ENCODE measurements around the gene AP2S1.
A peak's percentile ranks its signal among the peaks of the same experiment; 100 is the strongest.
"Not testable (repeated sequence)": the region's sequence is repeated elsewhere in the genome, so short reads cannot be mapped to it uniquely, and the experiment has no call there.

The AP2S1 gene

DNA sequence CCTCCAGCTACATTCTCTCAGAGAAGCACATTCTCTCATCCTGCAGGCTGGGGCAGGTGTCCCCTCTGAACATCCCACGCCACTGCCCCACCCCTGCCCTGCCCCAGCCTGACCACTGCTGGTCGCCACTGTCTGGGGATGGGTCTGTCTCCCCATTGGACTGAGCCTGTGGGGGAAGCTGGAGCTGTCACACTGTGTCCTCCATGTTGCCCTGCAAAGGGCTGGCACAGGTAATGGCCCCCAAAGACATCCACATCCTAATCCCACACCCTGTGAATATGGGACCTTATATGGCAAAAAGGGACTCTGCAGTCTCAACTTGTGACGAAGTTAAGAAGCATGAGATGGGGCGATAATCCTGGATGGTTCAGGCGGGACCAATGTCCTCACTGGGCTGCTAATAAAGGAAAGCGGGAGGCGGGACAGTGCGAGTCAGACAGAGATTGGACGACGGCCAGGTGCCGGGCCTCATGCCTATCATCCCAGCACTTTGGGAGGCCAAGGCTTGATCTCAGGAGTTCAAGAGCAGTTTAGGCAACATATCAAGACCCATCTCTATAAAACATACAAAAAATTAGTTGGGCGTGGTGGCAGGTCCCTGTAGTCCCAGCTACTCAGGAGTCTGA, 9.1 kb downstream of the AP2S1 start:
- DNase-seq (ENCODE audit: low spot score), result peak; percentile 57

DNA sequence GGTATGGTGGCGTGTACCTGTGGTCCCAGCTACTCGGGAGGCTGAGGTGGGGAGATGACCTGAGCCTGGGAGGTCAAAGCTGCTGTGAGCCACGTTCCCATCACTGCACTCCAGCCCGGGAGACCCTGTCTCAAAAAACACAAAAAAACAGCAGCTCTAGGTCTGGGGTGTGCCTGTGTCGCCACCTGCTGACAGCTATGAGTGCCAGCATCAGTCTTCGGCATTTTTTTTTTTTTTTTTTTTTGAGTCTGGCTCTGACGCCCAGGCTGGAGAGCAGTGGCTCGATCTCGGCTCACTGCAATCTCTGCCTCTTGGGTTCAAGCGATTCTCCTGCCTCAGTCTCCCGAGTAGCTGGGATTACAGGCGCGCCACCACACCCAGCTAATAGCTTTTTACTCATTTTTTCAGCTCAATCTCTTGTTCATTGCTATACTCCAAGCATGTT, 10.1 kb downstream of the AP2S1 start:
- peak; percentile 63 for DNase-seq (ENCODE audit: low spot score)

DNA sequence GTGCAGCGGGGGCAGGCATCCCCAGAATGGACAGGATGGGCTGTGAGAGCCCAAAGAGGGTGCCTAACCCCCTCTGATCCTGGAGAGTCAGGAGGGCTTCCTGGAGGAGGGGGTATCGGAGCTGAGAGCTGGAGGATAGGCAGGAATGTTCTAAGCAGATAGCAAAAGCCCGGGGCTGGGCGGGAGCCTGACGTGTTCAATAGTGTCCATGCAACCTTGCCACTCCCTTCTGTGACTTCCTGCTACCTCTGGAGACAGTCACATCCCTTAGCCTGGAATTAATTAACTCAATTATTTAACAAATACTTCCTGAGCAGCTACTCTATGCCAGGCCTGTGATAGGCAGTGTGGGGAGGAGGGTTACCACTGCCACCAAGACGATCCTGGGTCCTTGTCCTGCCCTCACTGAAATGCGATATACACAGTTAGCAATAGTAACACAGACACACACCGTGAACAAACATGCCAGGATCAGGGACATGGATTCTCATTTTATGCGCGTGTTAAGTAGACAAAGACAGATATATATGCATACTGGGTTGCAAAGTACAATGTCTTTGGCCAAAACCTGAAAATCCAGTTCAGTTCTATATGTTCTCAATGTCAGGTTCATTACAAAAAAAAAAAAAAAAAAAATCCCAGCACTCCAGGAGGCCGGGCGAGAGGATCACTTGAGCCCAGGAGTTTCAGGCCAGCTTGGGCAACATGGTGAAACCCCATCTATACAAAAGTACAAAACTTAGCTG, 10.7 kb downstream of the AP2S1 start:
- no peak for DNase-seq (ENCODE audit: low spot score)

DNA sequence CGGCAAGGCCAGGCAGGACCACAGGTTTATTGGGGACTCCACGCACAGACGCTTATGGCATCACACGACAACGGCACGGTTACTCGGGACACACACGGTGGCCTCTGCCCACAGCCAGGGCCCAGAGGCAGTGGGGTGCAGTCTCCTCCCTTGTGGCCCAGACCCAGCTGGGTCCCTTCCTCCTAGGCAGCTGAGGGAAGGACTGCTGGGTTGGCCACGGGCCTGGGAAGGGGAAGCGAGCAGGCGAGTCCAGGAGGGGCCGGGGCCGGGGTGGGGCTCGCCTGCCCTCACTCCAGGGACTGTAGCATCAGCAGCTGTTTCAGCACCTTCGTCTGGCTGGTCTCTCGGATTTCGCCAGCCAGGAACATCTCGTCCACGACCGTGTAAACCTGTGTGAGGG, 12.5 kb downstream of the AP2S1 start:
- DNase-seq (ENCODE audit: low spot score), result no peak

DNA sequence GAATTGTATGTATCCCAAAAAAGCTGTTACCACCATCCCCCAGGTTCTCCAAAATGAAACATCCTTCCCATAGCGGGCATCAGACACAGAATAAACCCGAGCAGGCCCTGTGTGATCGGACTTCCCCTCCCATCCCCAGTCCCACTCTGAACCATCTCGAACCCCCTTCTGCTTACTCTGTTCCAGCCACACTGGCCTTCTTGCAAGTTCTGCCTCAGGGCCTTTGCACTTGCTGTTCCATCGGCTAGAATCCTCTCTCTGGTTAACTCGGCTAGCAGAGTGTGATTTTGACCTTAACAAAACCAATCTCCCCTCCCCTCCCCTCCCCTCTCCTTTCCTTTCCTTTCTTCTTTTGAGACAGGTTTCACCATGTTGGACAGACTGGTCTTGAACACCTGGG, 15.7 kb downstream of the AP2S1 start:
- no peak for DNase-seq (ENCODE audit: low spot score)

DNA sequence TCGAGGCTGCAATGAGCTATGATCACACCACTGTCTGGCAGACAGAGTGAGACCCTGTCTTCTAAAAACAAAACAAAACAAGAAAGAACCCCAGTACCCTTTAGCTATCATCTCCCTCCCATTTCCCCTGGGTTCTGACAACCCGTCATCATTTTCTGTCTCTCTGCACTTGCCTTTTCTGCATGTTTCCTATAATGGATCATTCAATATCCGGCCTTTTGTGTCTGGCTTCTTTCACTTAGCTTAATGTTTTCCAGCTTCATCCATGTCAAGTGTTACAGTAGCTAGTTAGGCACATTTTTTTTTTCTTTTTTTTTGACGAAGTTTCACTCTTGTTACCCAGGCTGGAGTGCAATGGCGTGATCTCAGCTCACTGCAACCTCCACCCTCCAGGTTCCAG, 16.5 kb downstream of the AP2S1 start:
- no peak for DNase-seq (ENCODE audit: low spot score)

DNA sequence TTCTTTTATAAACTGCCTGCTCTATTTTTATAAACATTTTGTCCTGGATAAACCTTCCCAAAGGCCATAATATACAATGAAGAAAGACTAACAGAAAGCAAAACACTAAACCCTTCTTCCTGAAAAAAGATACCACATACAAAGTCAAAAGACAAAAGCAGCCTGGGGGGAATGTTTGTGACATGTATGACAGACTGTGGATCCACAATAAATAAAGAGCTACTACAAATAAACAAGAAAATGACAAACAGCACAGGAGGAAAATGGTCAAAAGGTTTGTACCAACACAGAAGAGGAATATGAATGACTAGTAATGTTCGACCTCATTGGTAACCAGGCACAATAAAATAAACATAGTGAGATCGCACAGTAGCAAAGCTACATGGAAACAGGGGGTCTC, 19.8 kb downstream of the AP2S1 start:
- no peak for DNase-seq (ENCODE audit: low spot score)

DNA sequence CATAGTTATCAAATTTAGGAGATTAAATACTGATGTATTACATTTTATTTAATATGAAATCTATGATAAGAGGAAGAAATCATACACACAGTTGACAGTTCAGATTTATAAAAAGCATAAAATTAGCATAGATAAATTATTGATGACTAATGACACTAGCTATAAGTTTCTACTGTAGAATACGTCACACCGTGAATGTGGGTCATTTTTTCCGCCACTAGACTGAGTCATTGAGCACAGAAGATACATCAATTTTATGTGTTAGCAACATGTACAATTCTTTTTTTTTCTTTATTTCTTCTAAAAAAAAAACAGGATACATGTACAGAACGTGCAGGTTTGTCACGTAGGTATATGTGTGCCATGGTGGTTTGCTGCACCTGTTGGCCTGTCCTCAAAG, 22.2 kb downstream of the AP2S1 start:
- DNase-seq (ENCODE audit: low spot score), result no peak

DNA sequence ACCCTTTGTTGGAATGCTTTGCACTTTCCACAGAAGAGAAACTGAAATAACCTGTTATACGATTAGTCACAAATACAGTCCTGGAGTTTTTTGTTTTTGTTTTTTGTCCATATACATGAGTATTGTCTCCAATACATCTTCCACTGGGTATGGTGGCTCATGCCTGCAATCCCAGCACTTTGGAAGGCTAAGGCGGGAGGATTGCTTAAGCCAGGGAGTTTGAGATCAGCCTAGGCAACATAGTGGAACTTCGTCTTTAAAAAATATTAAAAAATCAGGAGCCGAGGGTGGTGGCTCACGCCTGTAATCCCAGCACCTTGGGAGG, 25.0 kb downstream of the AP2S1 start:
- DNase-seq (ENCODE audit: low spot score), result no peak

DNA sequence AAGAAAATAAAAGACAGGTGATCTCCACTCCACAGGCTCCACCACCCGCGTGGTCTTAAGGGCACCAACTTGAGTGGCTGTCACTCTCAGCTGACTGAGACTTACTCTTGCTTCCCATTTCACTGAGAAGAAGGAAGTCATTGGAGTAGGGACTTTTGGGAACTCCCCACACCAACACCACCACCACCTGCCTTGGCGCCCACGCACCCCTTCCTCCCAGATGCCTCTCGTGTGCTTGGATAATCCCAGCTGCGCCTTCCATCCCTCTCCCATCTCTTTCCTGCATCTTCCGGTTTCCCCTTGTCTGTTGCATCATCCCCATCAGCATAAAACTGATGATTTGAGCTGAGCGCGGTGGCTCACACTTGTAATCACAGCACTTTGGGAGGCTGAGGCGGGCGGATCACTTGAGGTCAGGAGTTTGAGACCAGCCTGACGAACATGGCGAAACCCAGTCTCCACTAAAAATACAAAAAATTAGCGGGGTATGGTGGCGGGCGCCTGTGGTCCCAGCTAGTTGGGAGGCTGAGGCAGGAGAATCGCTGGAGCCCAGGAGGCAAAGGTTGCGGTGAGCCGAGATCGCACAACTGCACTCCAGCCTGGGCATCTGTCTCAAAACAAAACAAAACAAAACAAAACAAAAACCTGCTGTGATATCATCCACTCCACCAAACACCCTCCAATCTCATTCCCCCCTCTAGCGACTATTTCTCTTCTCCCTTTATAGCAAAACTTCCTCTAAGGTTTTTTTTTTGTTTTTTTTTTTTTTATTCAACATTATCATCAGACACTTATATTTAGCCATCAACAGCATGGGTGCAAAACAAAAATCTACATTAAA, 25.5 kb downstream of the AP2S1 start:
- DNase-seq (ENCODE audit: low spot score), result no peak

DNA sequence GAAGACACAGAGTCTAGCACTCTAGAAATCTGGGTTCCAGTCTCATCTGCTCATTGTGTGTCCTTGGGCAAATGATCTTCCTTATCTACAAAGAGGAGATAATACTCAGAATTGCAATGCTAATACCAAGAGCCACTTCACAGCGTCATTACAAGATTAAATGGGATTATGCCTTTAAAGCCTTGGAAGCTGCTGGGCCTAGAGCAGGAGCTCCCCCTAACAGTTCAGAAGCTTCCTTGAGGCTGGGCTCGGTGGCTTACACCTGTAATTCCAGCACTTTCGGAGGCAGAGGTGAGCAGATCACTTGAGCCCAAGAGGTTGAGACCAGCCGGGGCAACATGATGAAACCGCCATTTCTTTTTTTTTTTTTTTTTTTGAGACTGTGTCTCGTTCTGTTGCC, 27.6 kb downstream of the AP2S1 start:
- DNase-seq (ENCODE audit: low spot score), result no peak

DNA sequence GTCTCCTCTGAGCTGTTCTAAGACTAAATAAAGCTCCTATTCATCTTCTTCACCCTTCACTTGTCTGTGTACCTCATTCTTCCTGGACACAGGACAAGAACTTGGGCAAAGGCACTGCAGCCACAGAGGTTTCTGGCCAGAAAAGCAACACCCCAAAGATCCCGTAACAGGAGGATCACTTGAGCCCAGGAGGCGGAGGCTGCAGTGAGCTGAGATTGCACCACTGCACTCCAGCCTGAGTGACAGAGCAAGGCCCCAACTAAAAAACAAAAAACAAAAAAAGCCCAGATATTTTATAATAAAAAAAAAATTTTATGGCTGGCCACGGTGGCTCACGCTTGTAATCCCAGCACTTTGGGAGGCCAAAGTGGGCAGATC, 28.2 kb downstream of the AP2S1 start:
- DNase-seq (ENCODE audit: low spot score), result not testable (repeated sequence)

DNA sequence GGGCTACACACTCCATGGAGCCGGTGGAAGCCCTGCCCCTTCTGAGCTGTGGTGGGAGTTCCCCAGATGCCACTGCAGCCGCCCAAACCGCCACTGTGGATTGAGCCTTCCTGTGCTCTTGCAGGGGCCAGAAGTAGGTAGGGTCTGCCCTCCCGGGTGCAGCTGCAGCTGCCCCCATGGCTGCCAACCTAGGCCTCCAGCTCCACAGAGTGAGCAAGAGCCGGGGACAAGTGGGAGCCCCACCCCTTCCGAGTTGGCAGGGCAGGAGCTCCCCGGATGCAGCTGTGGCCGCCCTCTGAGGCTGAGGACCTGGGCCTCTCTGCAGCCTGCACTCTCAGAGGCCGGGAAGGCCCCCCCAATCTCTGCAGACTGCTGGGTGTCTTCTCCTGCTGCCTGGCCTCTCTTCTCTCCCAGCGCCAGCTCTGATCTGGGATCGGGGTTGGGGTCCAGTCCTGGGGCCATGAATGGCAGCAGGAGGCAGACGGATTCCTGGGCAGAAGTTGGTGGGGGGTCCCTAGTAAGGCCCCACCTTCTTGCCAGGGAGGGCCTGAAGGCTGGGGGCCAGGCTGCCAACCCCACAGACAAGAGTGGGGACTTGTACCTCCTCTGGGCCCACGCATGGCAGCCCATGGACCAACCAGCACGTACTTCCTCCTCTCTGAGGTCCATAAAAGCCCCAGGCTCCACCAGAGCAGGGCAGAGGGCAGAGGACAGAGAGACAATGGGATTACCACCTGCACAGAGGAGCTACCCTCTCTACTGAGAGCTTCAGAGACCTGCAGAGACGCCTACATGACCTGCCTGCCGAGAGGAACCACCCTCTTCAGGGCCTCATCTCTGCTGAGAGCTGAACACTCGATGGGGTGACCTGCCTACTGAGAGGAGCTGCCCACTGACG, 28.9 kb downstream of the AP2S1 start:
- no peak for DNase-seq (ENCODE audit: low spot score)

DNA sequence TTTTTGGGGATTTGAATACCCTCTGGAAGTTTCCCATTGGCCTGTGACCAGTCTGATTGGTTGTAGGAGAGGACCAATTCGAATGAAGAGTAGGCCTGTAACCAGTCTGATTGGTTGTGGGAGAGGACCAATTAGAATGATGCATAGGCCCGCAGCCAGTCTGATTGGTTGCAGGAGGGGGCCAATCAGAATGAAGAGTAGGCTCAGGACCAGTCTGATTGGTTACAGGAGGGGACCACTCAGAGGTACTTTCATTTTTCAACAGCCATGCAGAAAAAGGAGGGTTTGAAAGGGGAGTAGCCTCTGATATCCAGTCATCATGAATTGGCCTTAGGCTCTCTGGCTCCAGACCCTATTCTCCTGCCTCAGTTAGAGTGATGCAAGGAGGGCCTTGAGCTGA, 31.8 kb downstream of the AP2S1 start:
- DNase-seq (ENCODE audit: low spot score), result no peak

DNA sequence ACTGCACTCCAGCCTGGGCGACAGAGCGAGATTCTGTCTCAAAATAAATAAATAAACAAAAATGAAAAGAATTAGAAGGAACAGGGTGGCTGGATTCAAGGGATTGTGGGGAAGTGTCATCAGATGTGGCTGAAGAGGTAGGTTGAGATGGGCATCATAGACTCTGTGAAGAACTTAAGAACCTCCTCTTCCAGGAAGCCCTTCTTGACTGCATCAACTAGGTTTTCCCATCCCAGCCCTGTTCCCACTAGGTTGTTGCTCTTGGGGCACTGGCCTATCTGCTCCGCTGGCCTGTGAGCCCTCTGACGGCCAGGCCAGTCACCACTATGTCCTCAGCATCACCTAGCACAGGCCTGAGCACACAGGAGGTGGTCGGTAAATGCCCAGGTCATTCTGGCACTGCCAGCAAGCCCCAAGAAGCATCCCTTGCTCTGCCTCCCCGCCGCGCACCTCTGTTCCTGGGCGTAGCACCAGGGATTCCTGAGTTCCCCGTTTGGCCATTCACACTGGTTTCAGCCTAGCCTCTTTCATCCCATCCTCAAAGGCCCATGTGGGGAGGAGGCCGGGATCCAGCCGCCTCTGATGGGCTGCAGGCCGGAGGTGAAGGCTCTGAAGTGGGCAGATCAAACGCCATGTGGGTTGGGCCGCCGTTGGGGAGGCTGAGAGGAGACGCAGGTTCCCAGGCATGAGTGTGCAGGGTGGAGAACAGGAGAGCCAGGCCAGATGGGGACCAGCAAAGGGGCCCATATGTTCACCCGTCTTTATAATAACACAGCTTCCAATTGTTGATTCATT, 34.6 kb downstream of the AP2S1 start:
- no peak for DNase-seq (ENCODE audit: low spot score)

DNA sequence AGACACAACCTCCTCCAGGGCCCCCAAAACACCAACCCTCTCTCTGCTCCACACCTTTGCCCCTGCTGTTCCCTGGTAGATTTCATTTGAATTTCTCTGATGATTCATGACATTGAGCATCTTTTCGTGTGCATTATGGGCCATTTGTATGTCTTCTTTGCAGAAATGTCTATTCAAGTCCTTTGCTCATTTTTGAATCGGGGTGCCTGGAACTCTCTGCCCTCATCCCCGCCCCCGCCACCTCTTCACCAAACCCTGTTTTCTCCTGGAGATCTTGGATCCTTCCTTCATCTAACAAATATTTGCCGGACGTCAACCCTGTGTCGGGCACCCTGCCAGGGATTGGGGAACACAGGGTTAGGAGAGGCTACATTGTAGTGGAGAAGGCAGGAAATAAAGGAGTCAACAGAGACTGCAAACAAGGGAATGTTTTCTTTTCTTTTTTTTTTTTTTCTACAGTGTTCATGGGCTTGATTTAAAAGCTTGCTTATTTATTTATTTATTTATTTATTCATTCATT, 36.7 kb downstream of the AP2S1 start:
- DNase-seq (ENCODE audit: low spot score), result peak; percentile 29

DNA sequence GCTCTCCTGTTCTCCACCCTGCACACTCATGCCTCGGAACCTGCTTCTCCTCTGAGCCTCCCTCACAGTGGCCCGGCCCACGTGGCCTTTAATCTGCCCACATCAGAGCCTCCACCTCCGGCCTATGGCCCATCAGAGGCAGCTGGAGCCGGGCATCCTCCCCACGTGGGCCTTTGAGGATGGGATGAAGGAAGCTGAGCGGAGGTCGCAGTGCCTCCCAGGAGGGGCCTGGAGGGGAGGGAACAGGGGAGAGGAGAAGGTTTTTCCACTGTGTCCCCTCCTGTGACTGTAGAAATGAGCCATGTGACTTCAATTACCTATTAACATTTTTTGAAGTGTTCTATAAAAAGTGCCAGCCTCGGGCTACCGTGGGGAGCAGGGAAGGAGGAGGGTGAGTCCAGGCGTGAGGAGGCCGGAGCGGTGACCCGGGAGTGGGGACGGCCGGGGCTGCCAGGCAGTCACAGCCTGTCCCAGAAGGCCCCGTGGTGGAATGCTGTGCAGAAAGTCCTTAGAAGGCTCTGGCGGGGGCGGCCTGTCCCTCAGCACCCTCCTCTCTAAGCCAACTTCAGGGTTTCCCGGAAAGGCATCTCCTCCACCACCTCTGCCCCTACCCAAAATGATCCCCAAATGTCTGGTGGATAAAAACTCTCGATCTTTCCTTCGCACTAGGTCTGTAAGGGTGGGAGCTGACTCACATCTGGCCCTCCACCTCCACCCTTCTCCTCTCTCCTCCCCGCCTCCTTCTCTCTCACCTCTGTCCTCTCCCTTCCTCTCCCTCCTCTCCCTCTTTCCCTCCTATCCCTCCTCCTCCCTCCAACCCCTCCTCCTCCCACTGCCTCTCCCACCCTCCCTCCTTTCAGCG, 37.4 kb downstream of the AP2S1 start:
- no peak for DNase-seq (ENCODE audit: low spot score)

DNA sequence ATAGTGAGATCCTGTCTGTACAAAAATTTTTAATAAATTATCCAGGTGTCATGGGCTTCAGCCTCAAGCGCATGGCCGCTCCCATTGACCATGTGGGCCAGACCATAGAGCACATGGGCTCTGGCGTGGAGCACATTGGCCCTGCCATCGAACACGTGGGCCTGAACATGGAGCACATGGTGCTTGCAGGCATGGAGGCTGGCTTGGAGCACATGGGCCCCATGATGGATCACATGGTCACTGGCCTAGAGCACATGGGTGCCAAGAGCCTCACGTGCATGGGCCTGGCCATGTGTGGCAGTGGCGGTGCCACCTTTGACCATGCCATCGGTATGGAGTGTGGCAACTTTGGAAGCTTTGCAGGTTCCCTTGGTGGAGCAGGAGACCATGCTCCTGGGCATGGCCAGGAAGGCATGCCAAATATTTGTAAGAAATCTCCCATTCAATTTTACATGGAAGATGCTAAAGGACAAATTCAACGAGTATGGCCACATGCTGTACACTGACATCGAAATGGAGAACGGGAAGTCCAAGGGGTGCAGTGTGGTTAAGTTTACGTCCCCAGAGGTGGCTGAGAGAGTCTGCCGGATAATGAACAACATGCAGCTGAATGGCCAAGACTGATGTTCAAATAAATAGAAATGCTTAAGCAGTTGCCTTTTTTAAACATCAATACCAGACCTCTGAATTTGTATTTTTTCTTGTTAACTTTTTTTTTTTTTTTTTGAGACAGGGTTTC, 40.9 kb downstream of the AP2S1 start:
- DNase-seq (ENCODE audit: low spot score), result no peak

DNA sequence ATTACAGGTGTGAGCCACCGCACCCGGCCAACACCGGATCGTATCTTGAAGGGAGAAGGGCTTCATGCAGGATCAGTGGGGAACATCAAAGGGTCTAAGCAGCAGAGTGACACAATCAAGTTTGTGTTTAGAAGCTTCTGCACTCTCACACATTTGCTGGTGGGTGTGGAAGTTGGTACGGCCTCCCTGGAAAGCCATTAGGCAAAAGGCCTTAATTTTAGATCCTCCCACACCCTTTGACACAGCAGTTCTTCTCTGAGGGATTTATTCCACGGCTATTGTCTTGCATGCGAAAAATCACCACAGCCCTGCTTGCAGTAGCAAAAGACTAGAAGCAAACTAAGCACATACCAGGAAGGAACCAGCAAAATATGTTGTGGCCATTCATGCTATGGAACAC, 44.0 kb downstream of the AP2S1 start:
- DNase-seq (ENCODE audit: low spot score), result no peak
